Spleen (tissue), 11 donors: ENCODE measurements around the gene ACAN. TPM values are rescaled to one million over a fixed set of nuclear protein-coding genes. Genes with fewer than 3 reads are reported as not detected.

Source experiments
- DNase-seq: peaks from one replicate; pipeline ENCODE4 v3.0.0-alpha.2; 2020
- H3K27ac ChIP-seq, 8 donors: fragments of 200-600 bp; sonication (generic) in 7 of 8; 1 replicate in 4 of 8; 2 replicates in 4 of 8; pipeline versions ENCODE4 v1.5.0 to v1.8.0; 2016 to 2021; ENCODE audit warnings: inconsistent platforms in 4 of 8, mild to moderate bottlenecking in 4 of 8, moderate library complexity in 1 of 8
- H3K27me3 ChIP-seq, 7 donors: fragments of 200-600 bp; sonication (generic) in 6 of 7; replicated peaks in 1 of 7; 1 replicate in 4 of 7; 2 replicates in 3 of 7; pipeline versions ENCODE4 v1.5.0 to v1.8.0; 2016 to 2021; ENCODE audit warnings: inconsistent platforms in 3 of 7, mild to moderate bottlenecking in 1 of 7
- H3K36me3 ChIP-seq, 6 donors: fragments of 200-600 bp; sonication (generic) in 5 of 6; 1 replicate in 4 of 6; 2 replicates in 2 of 6; pipeline versions ENCODE4 v1.5.0 to v1.8.0; 2016 to 2021; ENCODE audit warnings: inconsistent platforms in 2 of 6
- H3K4me1 ChIP-seq, 6 donors: fragments of 200-600 bp; sonication (generic) in 5 of 6; 1 replicate in 3 of 6; 2 replicates in 3 of 6; pipeline versions ENCODE4 v1.5.0 to v1.8.0; 2016 to 2021; ENCODE audit warnings: inconsistent platforms in 3 of 6
- H3K4me3 ChIP-seq, 8 donors: fragments of 200-600 bp; sonication (generic) in 7 of 8; 1 replicate in 4 of 8; 2 replicates in 4 of 8; pipeline versions ENCODE4 v1.5.0 to v1.8.0; 2016 to 2021; ENCODE audit warnings: inconsistent platforms in 4 of 8, mild to moderate bottlenecking in 4 of 8, moderate library complexity in 2 of 8
- H3K9me3 ChIP-seq, 8 donors: fragments of 200-600 bp; sonication (generic) in 7 of 8; 1 replicate in 4 of 8; 2 replicates in 4 of 8; pipeline versions ENCODE4 v1.5.0 to v1.8.0; 2016 to 2021; ENCODE audit warnings: inconsistent platforms in 4 of 8
- POLR2A ChIP-seq, 3 donors: fragments of 450-650 bp; IDR thresholded peaks; one replicate each; pipeline ENCODE4 v1.5.1; 2017; ENCODE audit warnings: antibody characterized with exemption in 3 of 3, mild to moderate bottlenecking in 1 of 3
- POLR2AphosphoS5 ChIP-seq, 3 donors: sonication (generic); formaldehyde crosslinking; IDR thresholded peaks; one replicate each; pipeline ENCODE4 v1.5.1; 2017; ENCODE audit warnings: antibody characterized with exemption in 3 of 3
- WGBS, 5 donors: extraction: QIAGEN DNeasy Blood & Tissue Kit in 3 of 5; methylation state at CpG; one replicate each; pipeline versions ENCODE4 v1.1.5 to v1.1.7; 2013 to 2018; 5-methylcytosine and 5-hydroxymethylcytosine counted together
- intact Hi-C: fragments of 100-400 bp; cut with DNase I; formaldehyde crosslinking; loops from one replicate; pipeline ENCODE4 v1.15.0; 2023; ENCODE audit warnings: low total_unique reads
- polyA plus RNA-seq, 3 donors: library from polyadenylated mRNA; stranded (reverse); fragments of 200-250 nt; gene quantifications; one replicate each; pipeline ENCODE4 v1.2.1, GENCODE V29; 2013
- total RNA-seq, 7 donors: library from RNA; depleted of rRNA in 3 of 7; stranded (reverse); fragments of >200 nt in 3 of 7; fragmentation: NEBNext Ultra II Directional in 4 of 7; extraction: Animal tissue kit (Norgen Biotek cat#: 25700) in 4 of 7; gene quantifications; one replicate each; pipeline versions ENCODE4 v1.1.0 to v1.2.1, GENCODE V29; 2016 to 2021
- TF ChIP-seq, protein P1 (sequence below), 11 experiments: fragments of 200-600 bp in 7 of 11; fragments of 450-650 bp in 4 of 11; sonication (generic) in 4 of 11; IDR thresholded peaks in 8 of 11; conservative IDR thresholded peaks in 3 of 11; 1 replicate in 7 of 11; 2 replicates in 4 of 11; pipeline versions ENCODE4 v1.4.0 to v1.8.0; 2016 to 2021; ENCODE audit warnings: antibody characterized with exemption in 11 of 11, inconsistent platforms in 4 of 11, mild to moderate bottlenecking in 1 of 11
- donor health status: healthy with polysubstance abuse.
- donor health status: DM: no; HTN: no; CAD: no; lungs with moderate emphysema.
- donor health status: DM: no; HTN: no; CAD: no.
- donor health status: Bipolar disorder and iron deficiency.
- donor health status: healthy.
- donor health status: DM: no; HTN: no; CAD: no.
- donor health status: DM: yes; HTN: yes; CAD: no.

ACAN gene
- total and polyA plus RNA-seq, 10 donors: 0.09 to 2.1 (median 0.87) TPM

- 48 to 56% (median 51%) methylated on average over 4 of the region's 4 CpGs for WGBS, 5 donors
- Histone ChIP-seq H3K4me1 (no peaks in the 10 kb centered on the region), H3K4me3 (no peak overlapping the region), H3K27me3 (peaks cover 0 to 67% (median 0%) of the 10 kb centered on the region in 7 donors), H3K9me3 (no peaks in the 10 kb centered on the region), H3K27ac (no peak overlapping the region), H3K36me3 (no peaks in the 10 kb centered on the region)
- DNase-seq: no peak
- TF ChIP-seq, protein P1, sequence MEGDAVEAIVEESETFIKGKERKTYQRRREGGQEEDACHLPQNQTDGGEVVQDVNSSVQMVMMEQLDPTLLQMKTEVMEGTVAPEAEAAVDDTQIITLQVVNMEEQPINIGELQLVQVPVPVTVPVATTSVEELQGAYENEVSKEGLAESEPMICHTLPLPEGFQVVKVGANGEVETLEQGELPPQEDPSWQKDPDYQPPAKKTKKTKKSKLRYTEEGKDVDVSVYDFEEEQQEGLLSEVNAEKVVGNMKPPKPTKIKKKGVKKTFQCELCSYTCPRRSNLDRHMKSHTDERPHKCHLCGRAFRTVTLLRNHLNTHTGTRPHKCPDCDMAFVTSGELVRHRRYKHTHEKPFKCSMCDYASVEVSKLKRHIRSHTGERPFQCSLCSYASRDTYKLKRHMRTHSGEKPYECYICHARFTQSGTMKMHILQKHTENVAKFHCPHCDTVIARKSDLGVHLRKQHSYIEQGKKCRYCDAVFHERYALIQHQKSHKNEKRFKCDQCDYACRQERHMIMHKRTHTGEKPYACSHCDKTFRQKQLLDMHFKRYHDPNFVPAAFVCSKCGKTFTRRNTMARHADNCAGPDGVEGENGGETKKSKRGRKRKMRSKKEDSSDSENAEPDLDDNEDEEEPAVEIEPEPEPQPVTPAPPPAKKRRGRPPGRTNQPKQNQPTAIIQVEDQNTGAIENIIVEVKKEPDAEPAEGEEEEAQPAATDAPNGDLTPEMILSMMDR (IDR thresholded peaks at IDR 0.05 in 8 of 11, conservative IDR thresholded peaks at IDR 0.05 in 3 of 11): no peak
- TF ChIP-seq POLR2A (IDR thresholded peaks at IDR 0.05): no peak
- no peak for TF ChIP-seq POLR2AphosphoS5 (IDR thresholded peaks at IDR 0.05)
- intact Hi-C loops: no loop called here
Observed at GRCh38 chr15:88812133-88812532, 8.9 kb downstream of the ACAN start.

GRCh38 chr15:88813960-88814359 lies 10.7 kb downstream of the ACAN start:
- H3K27me3 ChIP-seq: peaks cover 0 to 52% (median 0%) of the 10 kb centered on the region in 7 donors
- H3K9me3 ChIP-seq: no peaks in the 10 kb centered on the region
- 77 to 87% (median 82%) methylated on average over 4 of the region's 4 CpGs for WGBS, 5 donors
- H3K4me1 ChIP-seq: no peaks in the 10 kb centered on the region
- no peak overlapping the region for H3K27ac ChIP-seq
- no peak overlapping the region for H3K4me3 ChIP-seq
- DNase-seq: no peak
- intact Hi-C loops: no loop called here
- H3K36me3 ChIP-seq: no peaks in the 10 kb centered on the region
- TF ChIP-seq POLR2AphosphoS5 (IDR thresholded peaks at IDR 0.05) (no peak), POLR2A (IDR thresholded peaks at IDR 0.05) (no peak)
- TF ChIP-seq, protein P1 (IDR thresholded peaks at IDR 0.05 in 8 of 11, conservative IDR thresholded peaks at IDR 0.05 in 3 of 11): no peak

GRCh38 chr15:88814393-88814792 lies 11.2 kb downstream of the ACAN start:
- DNase-seq: no peak
- Histone ChIP-seq H3K27me3 (peaks cover 0 to 48% (median 0%) of the 10 kb centered on the region in 7 donors), H3K36me3 (no peaks in the 10 kb centered on the region), H3K4me1 (no peaks in the 10 kb centered on the region), H3K4me3 (no peak overlapping the region), H3K9me3 (no peaks in the 10 kb centered on the region), H3K27ac (no peak overlapping the region)
- intact Hi-C loops: no loop called here
- TF ChIP-seq, protein P1 (IDR thresholded peaks at IDR 0.05 in 8 of 11, conservative IDR thresholded peaks at IDR 0.05 in 3 of 11): no peak
- TF ChIP-seq POLR2AphosphoS5 (IDR thresholded peaks at IDR 0.05) (no peak), POLR2A (IDR thresholded peaks at IDR 0.05) (no peak)
- WGBS, 5 donors: 72 to 92% (median 87%) methylated on average over 6 of the region's 6 CpGs

DNA sequence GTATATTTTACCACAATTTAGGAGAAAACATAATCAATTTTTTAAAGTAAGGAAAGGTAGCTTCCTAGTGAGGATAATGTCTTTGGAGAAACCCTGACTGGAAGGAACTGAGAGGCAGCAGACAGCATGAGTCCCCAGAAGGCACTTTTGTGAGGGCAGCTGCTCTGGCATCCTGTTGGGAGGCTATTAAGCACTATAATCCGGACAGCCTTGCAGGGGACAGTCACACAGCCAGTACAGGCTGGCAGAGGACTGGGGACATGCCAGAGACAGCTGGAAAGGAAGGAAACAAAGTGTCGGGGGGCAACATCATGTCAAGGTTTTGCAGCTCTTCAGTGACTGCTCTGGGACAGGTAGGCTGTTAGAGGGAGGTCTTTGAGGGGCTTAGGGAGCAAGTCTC lies 15.7 kb downstream of the ACAN start:
- H3K9me3 ChIP-seq: no peaks in the 10 kb centered on the region
- no peak overlapping the region for H3K4me3 ChIP-seq
- no peaks in the 10 kb centered on the region for H3K4me1 ChIP-seq
- no peak overlapping the region for H3K27ac ChIP-seq
- peaks cover 0 to 19% (median 0%) of the 10 kb centered on the region in 7 donors for H3K27me3 ChIP-seq
- H3K36me3 ChIP-seq: no peaks in the 10 kb centered on the region
- TF ChIP-seq, protein P1 (IDR thresholded peaks at IDR 0.05 in 8 of 11, conservative IDR thresholded peaks at IDR 0.05 in 3 of 11): no peak
- intact Hi-C loops: no loop called here
- 33 to 49% (median 48%) methylated on average over 2 of the region's 2 CpGs for WGBS, 5 donors
- DNase-seq: peak; percentile 39
